HG03135 (cell line): ENCODE measurements around the gene KCNG2.

Experiments
- ATAC-seq: cut with Tn5 transposase; IDR thresholded peaks from one replicate; pipeline ENCODE4 v1.9.1; 2021; ENCODE audit warnings: mild to moderate bottlenecking, moderate library complexity; ENCODE audit not compliant: unreplicated experiment

Gene KCNG2

DNA sequence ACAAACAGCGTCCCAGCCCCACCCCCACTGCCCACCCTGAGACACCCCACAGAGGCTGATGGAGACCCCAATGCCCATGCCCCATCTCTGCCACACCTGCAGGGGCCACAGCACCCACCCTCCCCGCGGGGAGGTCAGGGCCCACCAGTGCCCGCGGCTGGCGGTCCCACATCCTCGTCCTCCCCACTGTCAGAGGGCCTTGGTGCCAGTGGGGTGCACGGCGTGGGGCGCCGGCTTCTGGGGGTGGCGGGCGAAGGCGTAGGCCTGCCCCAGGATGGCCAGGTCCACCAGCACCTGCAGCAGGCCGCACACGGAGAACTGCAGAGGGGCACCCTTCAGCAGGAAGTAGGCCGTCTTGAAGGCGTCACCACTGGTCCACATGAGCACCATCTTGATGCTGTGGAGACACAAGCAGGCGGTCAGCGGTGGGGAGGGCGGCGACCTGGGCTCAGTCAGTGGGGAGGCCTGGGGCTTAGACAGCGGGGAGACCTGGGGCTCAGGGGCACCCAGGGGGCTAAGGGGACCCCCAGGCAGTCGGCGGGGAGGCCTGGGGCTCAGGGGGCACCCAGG lies 106.1 kb downstream of the KCNG2 start:
- ATAC-seq: no peak

DNA sequence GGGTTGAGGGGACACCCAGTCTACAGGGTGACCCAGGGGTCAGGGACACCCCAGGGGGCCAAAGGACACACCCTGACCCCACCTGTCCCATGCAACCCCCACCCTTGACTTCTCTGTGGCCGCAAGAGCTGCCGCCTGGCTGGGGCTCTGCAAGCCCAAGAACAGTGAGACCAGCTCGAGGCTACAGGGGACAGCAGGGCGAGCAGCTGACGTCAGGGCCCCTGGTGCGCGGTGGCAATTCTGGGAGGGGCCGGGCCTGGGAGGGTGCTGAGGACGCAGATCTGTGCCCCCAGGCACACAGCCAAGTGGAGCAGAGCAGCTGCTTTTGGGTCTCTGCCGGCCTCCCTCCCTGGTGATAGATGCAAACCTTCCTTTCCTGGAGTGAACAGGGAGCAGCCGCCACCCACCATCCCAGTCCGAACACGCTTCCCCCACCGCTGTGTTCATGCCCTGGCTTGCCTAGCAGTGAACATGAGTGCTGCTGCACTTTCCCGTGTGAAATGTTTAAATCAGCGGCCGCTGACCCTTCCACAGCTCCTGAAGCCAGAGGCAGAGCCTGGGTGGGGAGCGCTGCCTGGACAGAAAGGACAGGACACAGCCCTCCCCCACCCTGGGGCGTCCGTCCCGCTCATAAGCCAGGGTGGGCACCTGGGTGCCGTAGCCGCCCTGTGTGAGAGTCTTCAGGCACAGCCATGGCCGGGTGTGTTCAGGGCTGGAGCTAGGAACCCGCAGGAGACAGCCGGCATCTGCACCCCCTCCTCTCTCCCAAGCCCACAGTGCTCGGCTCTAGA lies 106.8 kb downstream of the KCNG2 start:
- no peak for ATAC-seq

DNA sequence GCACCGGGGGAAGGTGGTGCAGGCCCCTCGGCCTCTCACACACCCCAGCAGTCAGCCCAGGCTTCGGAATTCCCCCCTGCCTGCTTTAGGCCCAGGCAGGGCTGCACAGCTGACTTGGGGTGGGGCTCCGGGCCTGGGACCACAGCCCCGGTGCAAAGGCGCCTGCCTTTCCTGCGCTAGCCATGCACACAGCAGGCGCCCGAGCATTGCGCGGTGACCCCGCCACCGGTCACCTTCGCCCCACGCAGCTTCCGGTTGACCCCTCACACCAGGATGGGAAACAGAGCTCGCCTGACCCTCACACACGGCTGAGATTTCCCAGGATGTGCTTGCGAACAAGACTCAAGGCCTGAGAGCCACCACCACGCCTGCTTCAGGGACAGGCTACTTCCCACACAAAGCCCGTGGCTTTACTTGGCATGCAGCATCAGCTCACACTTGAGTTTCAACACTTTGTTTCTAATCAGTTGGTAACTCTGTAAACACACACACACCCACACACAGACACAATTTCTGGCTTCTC lies 107.7 kb downstream of the KCNG2 start:
- no peak for ATAC-seq

DNA sequence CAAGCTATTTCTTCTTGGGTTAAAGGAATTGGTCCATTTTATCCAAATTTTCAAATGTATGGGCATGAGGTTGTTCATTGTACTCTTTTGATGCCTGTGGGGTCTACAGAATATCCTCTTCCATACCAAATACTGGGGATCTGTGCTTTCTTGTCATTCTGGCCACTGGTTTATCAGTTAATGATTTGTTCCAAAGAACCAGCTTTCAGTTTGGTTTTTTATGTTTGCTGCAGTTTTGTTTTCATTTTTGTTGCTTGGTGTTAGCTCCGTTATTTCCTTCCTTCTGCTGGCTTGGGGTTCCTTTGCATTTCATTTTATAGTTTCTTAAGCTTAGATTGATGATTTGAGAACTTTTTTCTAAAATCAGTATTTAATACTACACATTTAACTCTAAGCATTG lies 108.3 kb downstream of the KCNG2 start:
- ATAC-seq: no peak

DNA sequence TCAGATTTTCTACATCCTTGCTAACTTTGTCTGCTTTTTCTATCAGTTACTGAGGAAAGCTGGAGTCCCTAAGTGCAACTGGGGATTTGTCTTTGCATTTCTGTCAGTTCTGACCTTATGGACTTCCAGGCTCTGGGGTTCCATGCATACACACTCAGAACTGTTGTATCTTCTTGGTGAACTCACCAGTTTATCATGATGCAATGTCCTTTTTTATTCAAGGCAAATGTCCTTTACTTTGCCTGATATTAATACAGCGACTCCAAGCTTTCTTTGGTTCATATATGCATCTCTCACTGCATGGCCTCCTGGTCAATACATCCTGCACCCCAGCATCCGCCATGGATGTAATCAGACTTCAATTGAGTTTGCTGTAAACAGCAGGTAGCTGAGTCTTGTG lies 109.0 kb downstream of the KCNG2 start:
- ATAC-seq: no peak

DNA sequence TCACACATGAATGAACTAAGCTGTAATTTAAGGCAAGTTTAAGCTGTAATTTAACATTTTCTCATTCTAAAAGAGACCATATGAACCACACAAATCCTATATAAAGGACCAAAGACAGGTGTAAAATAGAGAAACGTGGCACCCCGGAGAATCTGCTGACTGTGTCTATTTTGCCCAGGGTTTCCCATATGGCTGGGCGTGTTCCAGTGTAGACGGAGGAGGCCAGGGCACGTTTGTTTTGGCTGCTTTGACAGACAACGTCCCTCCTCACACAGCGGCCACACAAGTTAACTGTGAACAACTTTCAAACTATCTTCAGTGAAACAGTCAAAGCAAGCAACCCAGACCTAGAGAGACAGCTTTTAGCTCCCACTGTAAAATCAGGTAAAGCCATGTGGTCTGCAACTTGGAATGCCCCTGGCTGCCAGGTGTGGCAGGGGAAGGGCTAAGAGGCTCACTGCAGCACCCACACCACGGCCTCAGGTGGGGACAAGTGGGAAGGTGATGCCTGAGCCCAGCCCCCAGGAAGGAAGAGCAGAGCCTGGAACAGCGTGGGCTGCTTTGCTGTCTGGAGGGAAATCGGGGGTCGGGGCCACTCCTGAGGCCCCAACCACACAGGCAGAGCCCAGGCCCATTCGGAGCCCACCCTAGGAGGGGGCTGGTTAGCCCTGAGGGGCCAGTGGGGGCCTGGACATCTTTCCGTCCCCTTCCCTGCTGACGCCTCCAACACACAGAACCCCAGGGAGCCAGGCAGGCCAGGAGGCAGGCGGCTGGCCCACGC lies 113.0 kb downstream of the KCNG2 start:
- ATAC-seq: no peak

DNA sequence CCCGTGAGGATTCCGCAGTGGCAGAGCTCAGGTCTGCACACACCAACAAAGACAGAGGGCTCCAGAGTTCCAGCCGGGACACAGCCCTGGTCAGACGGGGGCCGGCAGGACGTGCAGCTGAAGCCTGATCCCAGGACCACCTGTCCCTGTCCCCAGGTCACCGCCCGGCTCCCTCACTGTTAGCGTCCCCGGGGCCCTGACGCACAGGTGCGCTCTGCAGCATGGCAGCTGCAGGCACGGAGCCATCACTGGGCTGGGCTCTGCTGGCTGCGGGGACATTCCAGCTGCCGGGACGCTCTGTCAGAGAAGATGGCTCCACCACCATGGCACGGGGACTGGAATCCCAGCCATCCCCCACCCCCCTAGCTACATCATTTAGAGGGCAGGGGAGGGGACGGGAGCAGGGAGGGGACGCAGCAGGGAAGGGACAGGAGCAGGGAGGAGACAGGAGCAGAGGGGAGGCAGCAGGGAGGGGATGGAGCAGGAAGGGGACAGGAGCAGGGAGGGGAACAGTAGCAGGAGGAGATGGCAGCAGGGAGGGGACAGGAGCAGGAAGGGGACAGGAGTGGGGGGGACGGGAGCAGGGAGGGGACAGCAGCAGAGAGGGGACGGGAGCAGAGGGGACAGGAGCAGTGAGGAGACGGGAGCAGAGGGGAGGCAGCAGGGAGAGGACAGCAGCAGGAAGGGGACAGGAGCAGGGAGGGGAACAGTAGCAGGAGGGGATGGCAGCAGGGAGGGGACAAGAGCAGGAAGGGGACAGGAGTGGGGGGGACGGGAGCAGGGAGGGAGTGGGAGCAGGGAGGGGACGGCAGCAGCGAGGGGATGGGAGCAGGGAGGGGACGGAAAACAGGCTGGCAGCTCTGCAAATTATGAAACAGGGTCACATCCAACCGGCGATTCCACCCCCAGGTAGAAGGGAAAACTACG lies 113.9 kb downstream of the KCNG2 start:
- no peak for ATAC-seq

DNA sequence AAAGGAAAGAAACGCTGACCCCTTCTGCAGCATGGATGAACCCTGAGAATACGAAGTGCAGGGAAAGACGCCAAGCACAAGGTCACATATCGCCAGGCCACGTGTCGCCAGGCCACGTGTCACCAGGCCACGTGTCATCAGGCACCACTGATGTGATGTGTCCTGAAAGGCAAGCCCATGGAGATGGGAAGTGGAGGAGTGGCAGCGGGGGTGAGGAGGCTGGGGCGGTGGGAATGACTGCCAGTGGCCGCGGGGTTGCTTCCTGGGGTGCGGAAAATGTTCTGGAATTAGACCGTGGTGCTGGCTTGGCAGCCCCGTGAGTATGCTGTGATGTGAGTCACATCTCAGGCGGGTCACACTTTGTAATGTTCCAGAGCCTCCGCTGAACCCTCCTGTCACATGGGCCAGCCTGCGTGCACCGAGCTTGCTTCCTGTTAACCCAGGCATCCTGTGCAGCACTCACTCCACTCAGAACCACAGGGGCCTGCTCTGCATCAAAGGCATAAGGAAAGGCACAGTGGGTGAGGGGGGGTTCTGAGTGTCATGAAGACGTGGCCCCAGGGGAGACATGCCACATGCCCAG lies 114.8 kb downstream of the KCNG2 start:
- ATAC-seq: no peak

DNA sequence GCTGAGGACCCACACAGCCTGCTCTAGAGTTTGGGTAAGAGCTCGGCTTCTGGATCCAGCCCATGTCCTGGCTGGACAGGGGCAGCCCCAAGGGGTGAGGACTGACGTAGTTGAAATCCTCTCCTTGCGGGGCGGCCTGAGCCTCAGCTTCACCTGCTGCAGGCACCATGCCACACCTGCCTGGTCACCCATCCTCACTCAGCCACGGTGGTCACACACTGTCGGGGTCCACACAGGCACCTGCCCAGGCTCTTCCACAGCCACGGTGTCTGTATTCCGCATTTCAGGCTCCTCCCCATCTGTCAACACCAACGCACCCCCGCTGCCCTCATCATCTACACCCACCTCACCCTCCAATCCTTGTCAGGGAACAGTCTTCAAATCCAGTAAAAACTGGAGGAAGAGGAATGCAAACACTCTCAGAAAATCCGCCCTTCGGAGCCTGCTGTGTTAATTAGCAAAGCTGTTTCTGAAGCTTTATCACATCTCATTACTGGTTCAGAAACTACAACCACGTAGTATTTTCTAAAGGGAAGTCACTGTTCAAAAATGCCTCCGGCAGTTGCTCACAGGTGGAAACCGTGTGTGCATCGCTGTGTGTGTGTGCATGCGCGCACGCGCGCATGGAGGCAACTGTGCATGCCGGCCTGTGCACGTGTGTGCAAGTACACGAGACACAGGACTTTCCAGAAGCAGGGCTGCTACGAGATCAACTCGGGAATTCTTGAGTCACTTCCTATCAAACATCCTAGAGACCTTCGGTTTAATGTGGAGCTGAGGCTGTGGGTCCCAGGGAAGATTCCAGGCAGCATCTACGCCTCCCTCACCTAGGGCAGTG lies 115.5 kb downstream of the KCNG2 start:
- no peak for ATAC-seq

DNA sequence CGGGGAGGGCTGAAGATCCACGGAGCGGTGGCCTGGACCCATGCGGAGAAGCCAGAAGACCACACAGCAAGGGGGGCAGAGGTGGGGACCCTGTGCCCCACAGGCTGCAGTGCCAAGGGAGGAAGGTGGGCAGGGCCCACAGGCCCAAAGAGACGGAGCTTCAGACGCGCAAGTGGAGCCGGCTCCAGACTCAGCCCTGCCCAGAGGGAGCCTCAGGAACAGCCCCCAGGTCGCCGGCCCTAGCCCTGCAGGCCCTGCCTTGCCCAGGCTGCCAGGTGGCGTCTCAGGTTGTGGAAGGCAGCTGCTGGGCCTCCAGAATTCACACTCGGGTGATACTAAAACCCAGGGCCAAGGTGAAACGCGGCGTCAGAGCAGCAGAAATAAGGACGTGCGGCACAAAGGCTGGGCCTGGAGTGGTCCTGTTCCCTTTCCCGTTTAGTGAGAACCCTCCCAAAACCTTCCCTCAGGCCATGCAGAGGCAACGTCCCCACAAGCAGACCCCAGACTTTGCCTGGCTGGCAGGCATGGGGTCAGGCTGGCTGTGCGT lies 116.9 kb downstream of the KCNG2 start:
- ATAC-seq: no peak

DNA sequence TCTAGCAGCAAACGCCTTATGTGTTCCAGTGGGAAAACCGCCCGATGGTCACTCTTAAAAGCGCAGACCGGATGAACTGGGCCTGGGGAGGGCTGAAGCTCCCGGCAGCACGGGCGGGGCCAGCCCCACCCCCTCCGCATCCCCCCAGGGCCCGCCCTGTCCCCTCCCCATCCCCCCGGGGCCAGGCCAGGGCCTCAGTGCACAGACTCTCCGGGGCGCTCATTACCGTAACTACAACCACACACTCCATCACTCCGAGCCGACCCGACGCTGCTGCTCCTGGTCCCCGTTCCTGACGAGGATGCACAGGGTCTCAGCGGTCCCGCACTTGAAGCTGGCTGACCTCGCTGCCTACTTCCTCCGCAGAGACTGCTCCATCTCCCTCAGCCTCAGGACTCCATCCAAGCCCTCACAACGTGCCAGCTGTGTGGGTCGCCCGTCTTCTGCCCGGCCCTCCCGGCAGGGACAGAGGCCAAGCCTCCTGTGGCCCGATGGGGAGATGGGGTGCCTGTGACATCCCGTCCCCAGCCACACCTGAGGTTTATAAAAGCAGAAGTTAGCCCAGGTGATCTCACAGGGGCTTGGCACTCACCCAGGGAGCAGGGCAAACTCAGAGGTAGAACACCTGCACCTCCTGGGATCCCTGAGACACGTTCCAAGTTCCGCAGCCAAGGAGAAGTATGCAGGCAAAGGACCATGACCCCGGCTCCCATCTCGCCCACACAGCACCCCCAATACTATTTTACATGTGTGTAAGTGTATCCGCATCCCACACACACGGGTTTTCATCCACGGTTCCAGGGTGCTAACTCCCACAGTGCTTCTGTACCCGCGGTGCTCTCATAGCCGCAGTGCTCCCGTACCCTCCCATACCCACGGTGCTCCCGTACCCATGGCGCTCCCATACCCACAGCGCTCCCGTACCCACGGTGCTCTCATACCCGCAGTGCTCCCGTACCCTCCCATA lies 117.7 kb downstream of the KCNG2 start:
- ATAC-seq: no peak

DNA sequence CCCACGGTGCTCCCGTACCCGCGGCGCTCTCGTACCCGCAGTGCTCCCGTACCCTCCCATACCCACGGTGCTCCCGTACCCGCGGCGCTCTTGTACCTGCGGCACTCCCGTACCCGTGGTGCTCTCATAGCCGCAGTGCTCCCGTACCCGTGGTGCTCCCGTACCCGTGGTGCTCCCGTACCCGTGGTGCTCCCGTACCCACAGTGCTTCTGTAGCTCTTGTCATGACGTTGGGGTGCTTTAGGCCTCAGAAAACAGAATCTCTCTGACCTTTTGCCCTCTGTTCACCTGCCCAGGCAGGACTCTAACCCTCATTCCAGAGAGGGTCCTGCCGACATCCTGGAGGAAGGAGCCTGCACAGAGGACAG lies 118.4 kb downstream of the KCNG2 start:
- ATAC-seq: no peak

DNA sequence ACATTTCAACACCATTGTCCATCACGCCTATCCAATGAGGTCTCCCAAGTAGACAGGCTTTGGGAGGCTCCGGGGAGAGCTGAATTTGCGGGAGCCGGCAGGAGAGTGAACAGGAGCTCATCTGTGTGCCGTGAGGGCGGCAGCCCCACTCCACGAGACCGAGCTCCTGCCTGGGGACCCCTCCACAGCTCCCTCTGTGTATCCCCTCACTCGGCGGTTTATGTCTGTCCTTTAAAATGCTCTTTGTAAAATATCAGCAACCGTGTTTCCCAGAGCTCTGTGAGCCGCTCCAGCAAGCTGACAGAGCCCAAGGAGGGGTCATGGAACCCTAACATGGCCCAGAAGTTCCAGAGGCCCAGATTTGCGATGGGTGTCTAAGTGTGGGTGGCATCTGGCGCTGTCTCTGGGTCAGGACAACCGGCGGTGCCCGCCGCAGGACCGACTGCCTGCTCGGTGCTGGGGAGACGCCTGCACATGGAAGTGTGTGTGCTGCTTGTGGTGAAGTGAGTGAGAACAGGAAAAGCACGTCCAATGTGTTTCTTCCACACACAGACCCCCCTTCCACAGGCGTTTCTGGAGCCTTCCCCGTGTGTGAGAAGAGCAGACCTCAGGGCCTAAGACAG lies 118.9 kb downstream of the KCNG2 start:
- ATAC-seq: no peak

DNA sequence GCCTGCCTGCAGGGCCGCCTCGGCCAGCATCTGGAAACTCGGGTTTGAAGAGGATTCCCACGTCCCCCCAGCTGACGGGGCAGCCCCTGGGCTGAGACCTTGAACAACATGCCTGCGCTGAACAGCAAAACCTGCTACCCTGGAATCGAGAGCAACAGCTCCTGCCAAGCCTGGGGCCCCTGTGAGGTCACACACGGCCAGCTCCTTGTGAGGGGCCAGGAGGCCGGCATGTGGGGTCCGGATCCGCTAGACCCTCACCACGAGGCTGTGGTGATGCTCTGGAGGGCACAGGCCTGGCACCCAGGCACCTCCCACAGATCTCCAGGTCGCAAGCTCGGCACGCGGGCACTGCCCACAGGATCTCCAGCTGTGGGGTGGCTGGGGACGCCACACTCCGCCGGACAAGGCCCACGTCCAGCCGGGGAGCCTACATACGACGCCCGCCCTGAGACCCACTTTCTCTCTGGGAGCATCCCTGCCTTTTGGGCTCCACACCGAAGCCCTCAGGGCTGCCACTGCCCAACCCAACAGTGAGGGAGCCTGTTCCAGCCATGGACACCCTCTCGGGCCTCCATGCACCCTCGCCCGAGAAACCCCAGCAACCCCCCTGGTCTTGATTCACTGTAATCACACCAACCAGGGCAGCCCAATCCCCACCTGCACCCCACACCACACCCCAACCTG lies 119.6 kb downstream of the KCNG2 start:
- no peak for ATAC-seq

DNA sequence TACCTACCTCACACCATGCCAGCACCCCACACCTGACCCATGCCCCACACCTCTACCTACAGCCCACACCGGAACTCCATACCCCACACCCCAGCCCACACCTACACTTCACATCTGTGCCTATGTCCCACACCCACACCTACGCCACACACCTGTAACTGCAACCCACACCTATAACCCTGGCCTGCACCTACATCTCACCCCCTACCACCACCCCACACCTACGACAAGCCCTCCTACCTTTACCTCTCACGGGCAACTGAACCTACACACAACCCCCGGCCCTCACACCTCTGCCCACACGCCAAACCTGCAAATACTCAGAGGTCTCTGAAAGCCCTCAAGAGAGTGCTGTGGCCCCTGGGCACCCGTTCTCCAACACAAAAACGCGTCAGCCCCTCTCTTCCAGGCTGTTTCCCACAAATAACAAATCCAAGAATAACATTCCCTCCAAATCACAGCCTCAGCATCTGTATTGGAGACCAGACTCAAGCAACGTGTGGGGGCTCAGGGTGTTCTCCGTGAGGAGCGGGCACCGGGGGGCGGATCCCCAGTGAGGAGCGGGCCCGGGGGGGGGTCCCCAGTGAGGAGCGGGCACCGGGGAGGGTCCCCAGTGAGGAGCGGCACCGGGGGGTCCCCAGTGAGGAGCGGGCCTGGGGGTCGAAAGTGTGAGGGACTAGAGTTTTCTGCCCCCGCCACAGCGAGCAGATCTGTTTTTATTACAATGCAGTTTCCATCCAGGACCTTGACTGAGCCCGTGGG lies 120.3 kb downstream of the KCNG2 start:
- ATAC-seq: no peak

DNA sequence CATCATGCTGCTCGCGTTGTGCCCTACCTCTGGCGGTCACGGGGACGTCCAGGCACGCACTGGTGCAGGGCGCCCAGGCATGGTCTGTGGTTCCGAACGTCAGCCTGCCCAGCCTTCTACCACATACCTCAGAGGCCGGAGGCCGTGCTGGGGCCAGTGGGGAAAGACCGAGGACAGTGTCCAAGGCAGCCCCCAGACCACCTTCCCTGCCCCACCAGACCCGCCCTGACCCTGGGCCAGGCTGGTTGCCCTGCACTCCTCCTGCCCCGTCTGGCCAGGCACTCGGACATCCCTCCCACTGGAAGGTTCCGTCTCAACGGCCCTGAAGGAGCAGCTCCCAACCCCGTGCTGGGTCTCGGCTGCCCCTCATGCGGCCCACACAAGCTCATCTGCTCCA lies 120.9 kb downstream of the KCNG2 start:
- ATAC-seq: no peak
